Left hindlimb (tissue), 1 donor: ENCODE data around the gene HMX1.

ENCODE experiments used
- DNase-seq: peaks from one replicate; pipeline ENCODE4 v3.0.0-alpha.2; 2018

The HMX1 gene

GRCh38 chr4:8838961-8839431, 32.6 kb downstream of the HMX1 start:
- DNase-seq: peak; percentile 20

- no peak for DNase-seq
Observed at GRCh38 chr4:8838296-8838960, 33.2 kb downstream of the HMX1 start.

GRCh38 chr4:8837181-8837841, 34.3 kb downstream of the HMX1 start:
- no peak for DNase-seq

- DNase-seq: no peak
Observed at GRCh38 chr4:8836664-8837171, 34.9 kb downstream of the HMX1 start.

GRCh38 chr4:8835521-8836365, 35.9 kb downstream of the HMX1 start:
- no peak for DNase-seq

GRCh38 chr4:8834681-8835220, 36.9 kb downstream of the HMX1 start:
- no peak for DNase-seq

- DNase-seq: no peak
Observed at GRCh38 chr4:8832113-8832915, 39.3 kb downstream of the HMX1 start.

- no peak for DNase-seq
Observed at GRCh38 chr4:8831221-8832112, 40.2 kb downstream of the HMX1 start.

GRCh38 chr4:8830611-8831200, 40.9 kb downstream of the HMX1 start:
- DNase-seq: no peak

- DNase-seq: no peak
Observed at GRCh38 chr4:8830056-8830455, 41.6 kb downstream of the HMX1 start.

- DNase-seq: no peak
Observed at GRCh38 chr4:8829584-8829983, 42.1 kb downstream of the HMX1 start.

- no peak for DNase-seq
Observed at GRCh38 chr4:8828869-8829268, 42.8 kb downstream of the HMX1 start.

GRCh38 chr4:8821151-8821950, 50.3 kb downstream of the HMX1 start:
- DNase-seq: no peak

- no peak for DNase-seq
Observed at GRCh38 chr4:8820178-8821102, 51.2 kb downstream of the HMX1 start.

- no peak for DNase-seq
Observed at GRCh38 chr4:8819473-8820177, 52.0 kb downstream of the HMX1 start.

GRCh38 chr4:8819019-8819418, 52.6 kb downstream of the HMX1 start:
- DNase-seq: no peak

DNA sequence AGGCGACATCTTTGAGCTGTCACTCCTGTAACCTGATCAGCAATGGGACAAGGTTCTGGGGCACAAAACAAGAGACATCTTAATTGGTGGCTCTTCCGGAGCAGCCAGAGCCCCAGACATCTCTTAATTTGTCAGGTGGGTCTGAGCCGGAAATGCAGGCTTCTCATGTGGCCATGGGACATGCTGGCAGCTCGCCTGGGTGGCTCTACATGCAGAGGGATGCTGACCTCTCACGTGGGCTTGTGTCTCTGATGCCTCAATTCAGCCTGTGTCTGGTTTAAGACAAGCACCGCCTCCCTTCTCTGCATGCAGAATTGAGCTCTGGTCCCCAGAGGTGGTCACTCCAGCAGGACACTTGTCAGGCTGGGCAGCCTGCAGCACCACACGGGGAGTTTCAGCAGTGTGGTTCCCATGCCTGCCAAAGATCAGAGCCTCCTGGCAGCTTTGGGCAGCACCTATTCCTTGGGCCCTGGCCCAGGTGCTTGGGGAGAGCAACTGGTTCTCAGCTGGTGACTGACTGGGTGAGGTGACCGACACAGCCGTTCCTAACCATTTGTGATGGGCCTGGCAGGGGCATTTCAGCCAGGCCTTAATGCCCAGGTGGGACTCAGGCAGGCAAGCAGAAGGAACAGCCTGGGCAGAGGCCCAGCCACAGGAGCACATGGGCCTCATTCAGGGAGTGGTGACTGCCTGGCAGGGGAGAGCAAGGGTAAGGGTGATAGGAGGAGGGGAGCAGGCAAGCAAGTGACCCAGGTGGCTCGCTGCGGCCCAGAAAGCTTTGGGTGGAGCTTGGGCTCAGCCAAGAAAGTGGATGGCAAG, 53.4 kb downstream of the HMX1 start:
- DNase-seq: no peak

DNA sequence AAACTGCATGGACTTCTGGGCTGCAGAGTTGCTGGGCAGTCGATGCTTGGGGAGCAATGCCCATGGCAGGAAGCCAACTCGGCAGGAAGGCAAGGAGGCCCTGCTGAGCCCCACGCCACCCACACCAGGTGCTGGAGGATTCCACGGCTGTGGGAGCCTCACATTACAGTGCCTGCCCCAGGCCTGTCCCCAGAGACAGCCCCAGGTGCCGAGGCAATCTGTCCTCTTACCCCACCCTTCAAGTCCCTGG, 53.9 kb downstream of the HMX1 start:
- DNase-seq: no peak
